ENCODE results near the gene CCDC93.

The CCDC93 gene

DNA sequence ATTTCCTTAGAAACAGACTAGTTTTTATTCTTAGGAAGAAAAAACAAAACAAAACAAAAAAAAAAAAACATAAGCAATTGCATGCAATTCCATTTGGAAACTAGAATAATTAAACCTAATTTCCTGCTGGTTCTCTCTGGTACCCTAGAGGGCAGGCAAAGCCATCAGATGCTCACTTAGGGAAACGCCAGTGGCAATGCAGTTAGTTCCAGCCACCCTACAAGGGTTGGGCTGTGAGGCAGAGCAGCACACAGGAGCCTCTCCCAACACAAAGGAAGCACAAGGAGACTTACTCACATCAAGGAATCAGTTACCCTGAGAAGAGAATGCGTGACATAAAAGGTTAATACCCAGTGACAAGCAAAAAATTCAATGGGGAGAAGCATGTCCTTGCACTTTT lies 28.8 kb downstream of the CCDC93 start:
- no peak for DNase-seq

DNA sequence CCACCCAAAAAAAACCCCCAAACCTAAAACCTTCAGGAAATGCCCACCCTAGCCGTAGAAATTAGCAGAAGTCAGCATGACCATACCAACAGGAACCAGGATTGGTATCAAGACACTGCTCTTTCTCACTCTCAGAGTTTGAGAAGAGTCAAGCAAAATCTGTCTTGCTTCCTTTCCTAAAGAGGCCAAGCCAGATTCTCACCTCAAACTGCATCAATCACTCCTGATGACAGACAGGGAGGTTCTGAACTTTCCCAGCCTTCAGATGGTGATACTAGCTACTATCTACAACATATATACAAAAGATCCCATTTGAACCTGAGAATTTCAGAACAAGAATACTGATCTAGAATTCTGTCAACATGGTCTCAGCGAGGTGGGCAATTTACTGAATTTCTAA lies 29.7 kb downstream of the CCDC93 start:
- no peak for DNase-seq

DNA sequence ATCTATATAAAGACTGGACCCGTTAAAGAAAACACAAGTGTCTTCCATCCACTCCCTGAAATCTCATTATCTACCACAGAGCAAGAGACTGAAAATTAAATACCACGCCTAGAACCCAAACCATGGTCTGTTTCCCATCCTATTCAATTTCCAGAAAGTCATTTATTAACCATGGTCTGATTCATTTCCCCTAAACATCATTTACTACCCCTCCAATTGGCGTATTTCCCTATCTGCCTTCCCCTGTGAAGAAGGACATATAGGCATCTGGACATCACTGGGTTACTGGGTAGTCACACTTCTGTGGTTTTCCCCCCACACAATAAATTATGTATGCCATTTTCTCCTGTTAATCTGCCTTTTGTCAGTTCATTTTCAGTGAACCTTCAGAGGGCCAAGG lies 30.8 kb downstream of the CCDC93 start:
- no peak for DNase-seq

DNA sequence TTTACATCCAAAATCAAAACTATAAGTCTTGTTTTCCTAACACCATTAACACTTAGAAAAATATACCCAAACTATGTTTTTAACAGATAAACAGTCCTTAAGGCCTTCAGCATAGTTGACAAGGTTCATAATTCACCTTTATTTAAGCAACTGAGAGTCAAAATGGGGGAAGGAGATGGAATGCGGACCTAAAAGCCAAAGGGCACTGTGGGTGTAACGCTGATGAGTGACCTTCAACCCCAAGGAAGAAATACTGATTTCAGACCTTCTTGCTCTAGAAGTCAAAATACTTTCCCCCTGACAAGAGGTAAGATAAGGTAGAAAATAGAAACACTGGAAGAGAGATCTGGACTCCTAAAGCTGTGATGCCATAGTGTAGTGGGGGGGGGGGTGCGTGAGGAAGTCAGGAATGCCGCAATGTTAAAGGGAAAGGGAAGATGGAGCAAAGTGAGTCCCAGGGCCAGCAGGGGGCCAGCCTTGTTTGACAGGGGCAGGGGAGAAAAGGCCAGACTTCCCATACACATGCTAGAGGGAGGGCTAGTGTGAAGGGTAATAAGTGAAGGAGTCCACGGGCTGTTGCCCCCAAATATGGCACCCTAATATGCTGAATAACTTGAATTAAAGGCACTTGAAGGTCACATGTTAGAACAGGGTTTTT lies 31.4 kb downstream of the CCDC93 start:
- no peak for DNase-seq

DNA sequence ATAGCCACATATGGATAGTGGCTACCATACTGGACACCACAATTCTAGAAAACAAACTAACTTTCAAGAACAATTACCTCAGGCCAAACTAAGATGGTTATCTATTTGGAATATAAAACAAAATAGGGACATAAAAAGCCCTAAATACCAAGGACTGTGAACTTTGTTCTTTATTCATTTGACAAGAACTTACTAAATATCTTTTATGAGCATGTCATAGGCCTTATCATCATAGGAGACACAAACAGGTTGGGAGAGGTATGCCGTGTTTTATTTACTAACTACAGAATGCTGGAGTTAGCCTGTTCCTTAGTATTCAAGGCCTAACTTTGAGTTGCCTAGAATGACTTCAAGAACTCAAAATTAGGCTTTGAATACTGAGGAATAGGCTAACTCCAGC lies 32.1 kb downstream of the CCDC93 start:
- DNase-seq: no peak

DNA sequence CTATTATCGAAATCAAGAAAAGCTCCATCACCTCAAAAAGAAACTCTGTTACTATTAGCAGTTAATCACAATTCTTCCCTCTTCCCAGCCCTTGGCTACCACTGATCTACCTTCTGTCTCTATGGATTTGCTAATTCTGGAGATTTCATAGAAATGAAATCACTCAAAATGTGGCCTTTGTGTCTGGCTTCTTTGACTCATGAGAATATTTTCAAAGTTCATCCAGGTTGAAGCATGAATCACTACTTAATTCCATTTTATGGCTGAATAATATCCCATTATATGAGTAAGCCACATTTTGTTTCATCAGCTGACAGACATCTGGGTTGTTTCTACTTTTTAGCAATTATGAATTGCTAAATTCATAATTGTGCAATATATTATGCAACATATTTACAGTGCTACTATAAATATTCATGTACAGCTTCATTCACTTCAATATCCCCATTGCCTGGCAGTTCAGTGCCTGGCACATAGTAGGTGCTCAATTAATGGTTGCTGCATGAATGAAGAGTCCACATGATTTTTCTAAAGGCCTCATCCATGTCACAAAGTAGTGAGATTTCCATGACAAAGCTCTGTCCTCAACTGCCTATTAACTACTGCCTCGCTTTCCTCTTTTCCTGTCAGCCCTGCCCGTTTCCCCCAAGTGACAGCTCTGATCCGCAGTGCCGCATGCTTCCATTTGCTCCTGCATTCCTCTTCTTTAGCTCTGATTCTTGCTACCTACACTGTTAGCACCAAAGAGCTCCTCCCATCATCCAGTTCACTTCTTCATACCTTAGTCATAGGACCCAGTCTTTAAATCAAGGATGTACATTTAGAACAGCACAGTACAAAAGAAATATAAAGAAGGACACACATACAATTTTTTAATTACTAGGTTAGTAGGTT lies 32.8 kb downstream of the CCDC93 start:
- no peak for DNase-seq

DNA sequence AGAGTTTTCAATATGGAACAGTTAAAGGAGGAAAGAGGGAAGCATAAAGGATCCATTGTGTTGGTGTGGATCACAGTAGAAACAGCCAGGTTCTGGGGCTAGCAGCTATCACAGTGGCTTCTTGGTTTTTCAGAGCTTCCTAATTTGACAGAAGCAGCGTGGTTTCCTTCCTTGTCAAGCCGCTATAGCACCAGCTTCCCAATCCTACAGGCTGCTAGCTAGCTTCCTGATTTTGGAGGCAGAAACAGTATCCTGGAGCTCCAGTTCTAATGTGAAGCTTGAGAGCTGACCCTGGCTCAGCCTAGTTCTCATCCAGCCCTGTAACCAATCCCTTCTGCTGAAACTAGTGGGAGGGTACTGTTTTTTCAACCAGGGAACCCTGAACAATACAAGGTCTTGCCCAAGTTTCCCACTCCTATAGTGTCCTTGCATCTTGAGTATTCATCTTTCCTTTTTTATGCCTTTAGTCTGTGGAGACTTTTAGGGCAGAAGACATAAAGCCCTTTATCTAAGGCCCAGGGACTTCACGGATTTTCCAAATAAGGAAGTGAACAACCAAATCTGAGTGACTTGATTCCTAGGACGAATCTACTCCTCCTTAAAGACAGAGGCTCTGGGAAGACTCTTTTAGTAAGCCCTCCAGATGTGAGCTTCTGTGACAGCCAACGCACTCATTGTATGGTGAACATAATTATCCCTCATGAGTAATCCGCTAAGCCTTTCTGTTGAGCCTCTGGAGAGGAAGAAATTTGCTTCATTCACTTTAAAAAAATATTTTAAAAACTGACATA lies 33.8 kb downstream of the CCDC93 start:
- DNase-seq: no peak

DNA sequence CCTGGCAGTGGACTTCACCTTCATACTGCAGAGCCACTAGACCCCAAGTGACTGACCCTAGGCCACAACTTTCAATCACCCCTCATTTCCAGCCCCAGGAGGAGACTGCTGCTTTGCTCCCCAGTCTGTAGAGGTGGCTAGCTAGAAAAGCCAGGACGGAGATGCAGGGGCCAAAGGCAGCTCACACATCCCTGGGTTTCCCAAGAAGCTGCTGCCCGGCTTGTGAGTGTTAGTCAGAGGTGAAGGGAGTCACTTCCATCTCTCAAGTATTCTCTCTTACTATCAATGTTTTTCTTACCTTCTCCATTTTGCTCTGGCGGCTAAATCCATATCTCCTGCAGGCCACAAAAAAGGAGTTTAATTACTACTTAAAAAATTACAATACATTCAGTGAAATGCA lies 36.2 kb downstream of the CCDC93 start:
- DNase-seq: no peak

DNA sequence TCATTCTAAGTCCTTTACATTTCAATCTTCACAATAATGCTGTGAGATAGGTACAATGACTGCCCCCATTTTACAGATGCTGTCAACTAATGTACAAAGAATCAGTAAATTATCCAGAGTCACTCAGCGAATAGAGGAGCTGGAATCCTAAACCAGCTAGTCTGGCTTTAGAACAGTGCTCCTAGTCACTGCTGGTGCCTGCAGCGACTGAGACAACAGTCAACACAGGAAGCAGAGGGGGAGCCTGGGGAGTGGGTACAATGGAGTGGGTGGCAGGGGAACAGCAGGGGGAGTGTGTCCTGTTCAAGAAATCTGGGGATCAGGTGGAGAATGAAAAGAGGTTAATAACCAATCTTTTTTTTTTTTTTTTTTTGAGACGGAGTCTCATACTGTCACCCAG lies 37.3 kb downstream of the CCDC93 start:
- no peak for DNase-seq

DNA sequence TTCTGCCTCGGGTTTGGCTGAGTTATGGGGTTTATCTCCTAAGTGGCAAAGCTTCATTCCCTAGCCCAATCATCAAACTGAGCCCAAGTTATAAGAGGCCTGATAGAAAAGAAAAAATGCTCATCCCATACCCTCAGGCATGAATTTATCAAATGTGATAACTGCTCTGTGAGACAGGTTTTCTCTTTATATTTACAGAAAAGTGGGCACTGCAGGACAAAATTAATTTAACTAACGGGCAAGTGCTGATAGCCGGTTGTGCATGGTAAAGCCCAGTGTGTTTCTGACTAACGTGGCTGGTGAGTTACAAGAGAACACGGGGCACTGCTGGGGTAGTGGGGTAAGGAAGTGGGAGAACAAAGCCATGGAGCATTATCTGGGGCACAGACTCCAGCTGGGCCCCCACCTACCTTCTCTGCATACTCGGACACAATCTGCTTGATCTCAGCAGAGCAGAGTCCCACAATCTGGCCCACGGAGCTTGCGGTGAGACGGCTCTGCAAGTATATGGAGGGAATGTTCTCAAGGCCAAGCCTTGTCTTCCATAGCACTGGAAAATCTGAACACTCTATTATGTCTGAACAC lies 40.3 kb downstream of the CCDC93 start:
- no peak for DNase-seq

DNA sequence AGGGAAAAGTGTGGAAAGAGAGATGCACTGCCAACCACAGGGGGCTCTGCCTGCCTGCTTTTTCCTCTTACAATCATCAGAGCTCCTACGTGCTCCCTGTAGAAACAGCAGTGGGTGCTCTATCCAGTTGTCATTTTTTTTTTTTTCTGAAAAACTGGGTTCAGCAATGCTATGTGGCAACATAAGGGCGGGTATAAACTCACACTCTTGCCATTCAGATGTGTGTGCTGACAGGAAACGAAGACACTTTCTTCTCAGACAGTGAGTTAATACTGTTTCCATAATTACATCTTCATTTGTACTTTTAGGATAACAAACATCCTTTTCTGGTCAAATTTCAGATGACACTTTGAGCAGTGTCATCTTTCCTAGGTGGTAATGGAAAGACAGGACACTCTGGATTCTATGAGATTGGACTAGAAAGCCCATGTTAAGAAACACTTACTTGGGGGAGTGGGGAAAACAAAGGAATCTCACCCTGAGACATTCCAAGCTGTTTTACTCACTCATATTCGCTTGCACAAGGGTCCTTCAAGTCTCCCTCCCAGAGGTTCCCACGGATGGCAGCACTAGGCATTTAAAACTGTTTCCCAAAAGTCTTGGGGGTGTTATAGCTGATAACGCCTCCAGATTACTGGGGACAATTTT lies 41.3 kb downstream of the CCDC93 start:
- no peak for DNase-seq

DNA sequence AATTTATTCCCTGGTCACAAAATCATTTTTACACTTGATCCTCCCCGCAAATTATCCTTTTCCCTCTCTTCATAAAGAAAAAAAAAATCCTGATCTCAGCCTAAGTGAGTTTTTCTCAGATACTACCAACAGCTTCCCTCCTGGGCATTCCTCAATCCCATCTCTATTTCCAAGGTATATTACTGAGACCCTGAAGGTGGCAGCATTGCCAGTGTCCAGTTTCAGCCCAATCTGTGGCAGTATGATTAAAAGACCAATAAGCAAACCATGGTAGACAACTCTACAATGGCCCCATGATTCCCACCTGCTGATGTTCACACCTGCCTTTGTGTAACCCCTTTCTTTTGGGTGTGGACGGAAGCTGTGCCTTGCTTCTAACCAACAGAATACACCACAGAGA lies 45.1 kb downstream of the CCDC93 start:
- DNase-seq: no peak

DNA sequence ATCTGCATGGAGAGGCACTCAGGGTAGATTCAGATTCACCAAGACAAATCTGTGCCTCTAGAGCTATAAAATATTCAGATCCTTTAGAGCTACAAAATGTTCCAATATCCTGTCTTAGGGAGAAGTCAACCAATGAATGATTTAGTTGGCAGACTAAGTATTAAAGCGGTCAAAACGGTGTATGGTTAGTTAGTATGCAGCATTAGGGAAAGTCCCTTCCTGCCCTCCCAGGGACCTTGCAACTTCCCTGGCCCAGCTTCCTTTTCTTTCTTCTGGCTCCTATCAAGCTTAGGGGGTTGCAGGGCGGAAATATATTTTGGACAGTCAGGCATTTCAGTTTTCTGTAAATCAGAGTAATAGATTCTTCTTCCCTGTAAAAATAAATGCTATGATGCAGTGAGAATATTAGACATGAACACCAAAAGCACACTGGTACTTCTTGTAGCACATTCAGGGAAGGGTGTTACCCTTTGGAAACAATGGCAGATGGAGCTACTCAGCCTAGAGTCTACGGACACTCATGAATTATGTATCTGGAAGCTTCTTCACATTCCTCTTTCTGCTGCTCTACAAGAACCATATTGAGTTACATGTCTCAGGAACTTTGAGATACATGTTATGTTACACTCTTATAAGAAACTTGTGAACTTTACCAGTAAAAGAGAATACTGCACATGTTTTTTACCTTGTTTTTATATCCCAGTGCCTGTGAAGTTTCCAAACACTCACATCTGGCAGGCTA lies 45.7 kb downstream of the CCDC93 start:
- no peak for DNase-seq

DNA sequence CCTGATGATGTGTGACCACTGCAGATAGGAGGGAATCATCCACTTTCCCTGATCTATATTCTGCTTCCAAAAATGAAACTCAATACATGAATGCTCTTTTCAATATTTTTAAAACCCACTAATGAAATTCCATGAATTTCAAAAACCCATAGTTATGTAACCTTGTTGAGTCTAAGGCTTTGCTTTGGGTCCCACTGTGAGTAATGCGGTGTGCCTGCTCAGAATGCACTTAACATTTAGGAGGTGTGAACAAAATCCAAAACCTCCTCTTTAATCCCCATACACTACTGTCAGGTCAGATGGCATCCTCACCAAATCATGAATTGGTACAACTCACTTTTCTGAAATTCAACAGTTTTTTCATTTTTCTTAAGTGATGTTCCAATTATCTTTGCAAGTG lies 50.4 kb downstream of the CCDC93 start:
- no peak for DNase-seq

DNA sequence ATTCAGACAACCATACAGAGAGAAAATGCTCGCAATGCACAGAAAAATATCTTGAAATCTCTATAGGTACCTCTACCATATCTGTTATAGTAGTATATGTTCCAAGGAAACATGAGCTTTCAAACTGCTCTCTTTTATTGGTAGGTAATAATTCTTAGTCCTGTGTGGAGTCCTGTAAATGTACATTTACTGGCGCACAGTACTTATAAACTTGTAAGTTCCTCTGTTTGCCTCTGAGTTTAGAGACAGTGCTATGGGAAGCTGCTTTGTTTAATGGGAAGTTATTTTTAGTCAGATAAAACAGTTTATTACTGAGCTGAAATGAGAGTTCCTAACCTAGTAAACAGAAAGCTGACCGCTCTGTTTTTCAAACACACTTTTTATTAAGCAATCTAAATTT lies 52.7 kb downstream of the CCDC93 start:
- DNase-seq: no peak

DNA sequence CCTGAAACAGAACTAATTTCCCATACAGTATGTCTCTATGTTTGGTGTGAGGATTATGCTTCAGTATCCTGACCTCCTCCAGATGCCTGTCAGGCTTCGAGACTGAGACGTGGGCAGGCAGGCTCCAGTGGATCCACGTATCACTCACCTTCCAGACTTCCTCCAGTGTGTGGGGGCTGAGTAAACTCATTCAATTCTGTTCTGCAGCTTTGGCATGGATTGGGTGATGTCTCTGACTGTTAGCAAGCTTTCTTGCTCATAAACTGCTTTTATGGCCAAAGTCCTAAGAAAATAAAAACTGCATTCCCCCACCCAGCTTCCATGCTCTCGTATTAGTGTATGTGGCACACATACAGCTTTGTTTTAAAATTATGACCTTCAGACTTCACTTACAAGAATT lies 53.6 kb downstream of the CCDC93 start:
- no peak for DNase-seq

DNA sequence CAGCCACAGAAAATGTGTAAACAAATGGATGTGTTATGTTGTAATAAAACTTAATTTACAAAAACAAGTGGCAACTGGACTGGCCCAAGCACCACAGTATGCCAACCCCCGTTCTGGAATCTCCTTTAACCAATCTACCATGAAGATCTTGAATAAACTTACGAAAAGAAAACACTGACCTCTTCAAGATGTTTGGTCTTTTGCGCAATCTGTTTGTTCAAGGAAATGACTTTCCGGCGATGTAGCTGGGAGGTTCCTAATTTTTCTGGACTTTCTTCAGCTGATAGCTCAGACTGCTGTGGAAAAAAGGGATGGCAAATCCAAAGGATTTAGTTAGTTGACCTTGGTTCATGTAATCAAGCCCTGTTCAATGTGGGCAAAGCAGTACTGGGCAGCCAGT lies 55.7 kb downstream of the CCDC93 start:
- peak; percentile 6 for DNase-seq

DNA sequence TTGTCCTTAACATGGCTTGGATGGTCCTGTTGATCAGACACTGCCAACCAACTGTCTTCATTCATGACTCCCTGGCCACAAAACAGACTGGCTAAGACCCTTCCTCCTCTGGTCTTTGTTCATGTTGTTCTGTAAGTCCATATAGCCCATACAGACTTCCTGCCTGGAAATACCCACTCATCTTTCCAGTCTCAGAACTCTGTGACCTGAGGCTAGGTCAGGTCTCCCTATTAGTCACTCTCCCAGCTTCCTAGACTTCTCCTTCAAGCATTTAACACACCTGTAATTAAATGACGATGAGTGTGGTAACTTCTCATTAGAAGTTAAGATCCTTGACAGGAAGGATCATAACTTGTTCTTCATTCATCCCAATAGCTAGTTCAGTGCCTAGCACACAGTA lies 56.3 kb downstream of the CCDC93 start:
- no peak for DNase-seq

DNA sequence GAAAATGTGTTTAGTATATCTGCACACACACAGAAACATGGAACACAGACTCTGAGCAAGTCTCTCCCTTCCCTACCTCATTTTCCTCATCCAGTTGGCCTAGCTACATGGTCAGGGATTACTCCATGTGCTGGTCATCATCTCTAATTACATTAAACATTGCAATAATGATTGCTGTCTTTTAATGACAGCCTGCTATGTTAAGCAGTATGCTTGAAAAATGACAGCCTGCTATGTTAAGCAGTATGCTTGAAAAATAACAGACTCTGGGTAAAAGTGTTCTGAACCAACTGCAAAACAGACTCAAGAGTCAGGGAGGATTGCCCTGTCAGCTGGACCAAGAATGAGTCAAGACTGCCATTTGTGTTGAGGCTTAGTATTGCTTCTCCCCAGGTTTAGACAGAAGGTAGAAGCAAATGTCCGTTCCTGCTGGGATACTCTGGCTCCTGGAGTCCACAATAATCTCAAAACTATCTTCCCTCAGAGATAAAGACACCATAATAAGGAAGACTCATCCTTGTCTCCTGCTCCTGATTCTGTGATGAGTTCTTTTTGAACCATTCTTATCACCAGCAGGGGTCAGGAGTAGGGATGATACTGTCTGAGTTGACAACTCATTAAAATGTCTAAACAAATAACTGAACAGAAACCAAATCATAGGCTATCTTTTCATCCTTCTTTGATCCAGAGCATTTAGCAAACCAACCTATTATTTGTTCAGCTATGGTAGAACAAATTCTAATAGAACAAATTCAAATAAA lies 57.7 kb downstream of the CCDC93 start:
- DNase-seq: peak; percentile 13

DNA sequence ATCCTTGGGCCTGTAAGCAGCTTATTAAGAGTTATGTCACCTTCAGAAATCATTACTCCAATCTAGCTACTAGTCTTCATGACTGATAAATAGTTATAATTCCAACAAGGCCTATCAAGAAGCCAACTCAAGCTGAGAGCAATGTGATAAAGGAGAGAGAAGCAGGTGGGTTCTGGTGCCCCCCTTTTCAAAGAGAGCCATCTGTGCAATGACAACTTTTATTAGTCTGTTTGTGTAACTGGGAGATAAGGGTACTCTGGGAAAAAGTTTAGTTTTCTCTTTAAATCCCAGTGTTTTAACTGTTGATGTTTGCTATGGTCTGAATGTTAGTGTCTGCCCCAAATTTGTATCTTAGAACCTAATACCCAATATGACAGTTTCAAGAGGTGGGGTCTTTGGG lies 60.6 kb downstream of the CCDC93 start:
- DNase-seq: no peak

DNA sequence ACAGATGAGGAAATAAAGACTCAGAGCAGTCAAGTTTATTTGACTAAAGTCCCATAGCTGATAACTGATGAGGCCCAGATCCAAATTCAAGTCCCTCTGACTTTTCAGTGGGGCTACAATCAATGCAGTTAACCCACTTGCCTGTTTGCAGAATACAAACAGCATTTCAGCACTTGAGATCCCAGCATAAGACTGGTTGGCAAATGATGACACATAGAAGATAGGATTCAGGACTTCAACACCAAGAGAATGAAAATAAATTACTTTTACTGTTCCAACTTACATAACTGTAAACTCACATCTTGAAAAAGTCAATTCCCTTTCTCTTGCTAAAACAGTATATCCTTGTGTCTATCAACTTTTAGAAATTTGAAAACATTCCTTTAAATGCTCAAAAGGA lies 61.2 kb downstream of the CCDC93 start:
- DNase-seq: no peak
